HG03342 (cell line): Measurements from ENCODE around the gene ZNF860.
A peak's percentile ranks its signal among the peaks of the same experiment; 100 is the strongest.
"Not testable (repeated sequence)": the region's sequence is repeated elsewhere in the genome, so short reads cannot be mapped to it uniquely, and the experiment has no call there.

Source experiments
- ATAC-seq: cut with Tn5 transposase; IDR thresholded peaks from one replicate; pipeline ENCODE4 v1.9.1; 2021; ENCODE audit warnings: mild to moderate bottlenecking, moderate library complexity; ENCODE audit not compliant: unreplicated experiment

Gene ZNF860

DNA sequence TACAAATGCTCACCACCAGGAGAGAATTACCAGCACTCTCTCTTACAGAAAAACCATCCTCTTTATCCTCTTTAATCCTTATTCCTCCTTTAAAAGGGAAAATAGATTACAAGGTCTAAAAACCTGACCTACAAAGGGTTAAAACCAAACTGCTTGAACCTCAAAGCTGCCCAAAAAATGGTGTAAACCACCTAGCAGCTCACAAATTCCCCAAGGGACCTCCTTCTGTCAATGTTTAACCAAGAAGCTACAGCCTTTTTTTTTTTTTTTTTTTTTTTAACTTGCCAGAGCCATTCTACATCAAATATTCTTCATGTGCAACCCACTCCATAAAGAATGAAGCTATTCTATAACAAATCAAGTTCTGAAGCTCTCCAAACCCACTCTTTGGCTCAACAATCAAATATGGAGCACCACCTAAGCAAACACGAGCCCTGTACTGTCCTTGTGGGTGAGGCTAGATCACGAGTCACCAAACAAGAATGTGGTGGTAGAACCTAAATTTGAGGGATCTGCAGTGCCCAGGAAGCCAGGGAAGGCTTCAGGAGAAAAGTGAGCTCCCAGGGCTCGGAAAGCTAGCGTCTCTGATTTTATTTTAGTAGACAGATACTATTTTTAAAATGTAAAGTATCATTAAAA lies 20.6 kb upstream of the ZNF860 start:
- peak; percentile 56 for ATAC-seq

DNA sequence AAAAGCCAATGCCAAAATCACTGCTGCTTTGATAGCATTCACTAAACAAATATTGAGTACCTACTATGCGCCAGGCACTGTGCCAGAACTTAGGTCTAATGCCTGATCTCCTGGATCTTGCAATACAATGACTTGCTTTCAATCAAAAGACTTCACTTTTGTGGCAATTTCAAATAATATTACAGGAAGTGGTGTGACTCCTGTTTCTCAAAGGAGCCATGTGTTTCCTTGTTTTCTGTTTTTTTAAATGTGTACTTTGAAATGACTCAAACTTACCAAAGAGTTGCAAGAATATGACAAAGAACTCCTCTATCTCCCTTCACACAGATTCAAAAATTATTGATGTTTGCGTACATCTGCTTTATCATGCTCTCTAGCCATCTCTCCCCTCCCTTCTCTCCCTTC lies 18.7 kb upstream of the ZNF860 start:
- no peak for ATAC-seq

DNA sequence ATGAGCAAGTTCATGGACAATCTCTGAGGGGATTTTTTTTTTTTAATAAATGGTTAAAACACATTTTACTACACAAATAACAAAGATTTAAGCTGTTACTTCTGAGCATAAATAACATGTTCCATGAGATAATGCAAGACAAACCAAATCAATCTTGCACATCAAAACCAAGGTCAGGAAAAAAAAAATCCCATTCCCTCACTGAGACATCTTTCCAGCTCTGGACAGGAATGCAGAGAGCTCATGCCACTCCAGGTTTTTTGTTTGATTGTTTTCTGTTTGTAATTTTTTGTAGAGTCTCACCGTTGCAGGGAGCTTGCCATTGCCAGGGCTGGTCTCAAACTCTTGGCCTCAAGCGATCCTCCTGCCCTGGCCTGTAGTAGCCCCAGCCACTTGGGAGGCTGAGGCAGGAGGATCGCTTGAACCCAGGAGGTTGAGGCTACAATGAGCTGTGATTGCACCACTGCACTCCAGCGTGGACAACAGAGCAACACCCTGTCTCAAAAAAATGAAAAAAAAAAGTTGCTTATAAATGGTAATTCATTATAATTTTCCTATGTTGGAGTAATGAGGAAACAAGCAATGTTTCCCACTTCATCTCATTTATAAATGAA lies 14.5 kb upstream of the ZNF860 start:
- ATAC-seq, result no peak

DNA sequence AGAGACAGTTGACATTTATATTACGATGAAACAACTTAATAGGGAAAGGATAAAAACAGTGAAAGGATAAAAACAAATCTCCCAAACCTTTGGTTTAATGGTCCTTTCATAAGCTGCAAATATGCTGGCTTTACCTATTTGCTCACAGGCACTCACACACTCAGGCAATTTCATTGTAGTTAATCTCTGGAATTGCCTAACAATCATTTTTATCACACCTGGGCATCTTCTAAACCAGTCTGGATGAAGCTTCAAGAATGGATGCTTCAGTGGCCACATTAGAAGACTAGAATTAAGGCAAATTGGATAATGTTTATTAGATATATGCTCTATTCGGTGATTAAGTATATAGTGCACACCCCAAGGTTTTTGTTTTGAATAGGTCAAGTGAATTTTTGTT lies 14.0 kb upstream of the ZNF860 start:
- no peak for ATAC-seq

- ATAC-seq, result no peak
Measured at GRCh38 chr3:31968369-31968926, 13.1 kb upstream of the ZNF860 start.

- no peak for ATAC-seq
Measured at GRCh38 chr3:31968927-31969418, 12.6 kb upstream of the ZNF860 start.

DNA sequence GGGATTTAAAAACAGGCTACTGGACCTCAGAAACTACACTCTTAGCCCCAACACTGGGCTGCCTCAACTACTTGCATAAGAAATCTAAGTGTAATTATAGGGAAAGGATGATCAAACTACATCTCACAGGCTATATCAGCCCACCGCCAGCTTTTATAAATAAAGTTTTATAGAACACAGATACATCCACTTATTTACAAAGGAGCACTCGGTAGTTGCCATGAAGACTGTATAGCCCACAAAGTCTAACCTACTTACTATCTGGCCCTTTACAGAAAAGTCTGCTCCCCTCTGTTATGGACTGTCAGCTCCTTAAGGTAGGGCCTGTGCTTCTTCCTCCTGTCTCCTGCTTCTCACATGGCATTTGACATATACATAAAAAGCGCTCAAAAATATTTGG lies 9.9 kb upstream of the ZNF860 start:
- ATAC-seq, result no peak

- no peak for ATAC-seq
Measured at GRCh38 chr3:31973081-31973480, 8.5 kb upstream of the ZNF860 start.

GRCh38 chr3:31973837-31974236 lies 7.7 kb upstream of the ZNF860 start:
- no peak for ATAC-seq

GRCh38 chr3:31974471-31974870 lies 7.1 kb upstream of the ZNF860 start:
- ATAC-seq, result no peak

GRCh38 chr3:31974964-31975363 lies 6.6 kb upstream of the ZNF860 start:
- ATAC-seq, result no peak

DNA sequence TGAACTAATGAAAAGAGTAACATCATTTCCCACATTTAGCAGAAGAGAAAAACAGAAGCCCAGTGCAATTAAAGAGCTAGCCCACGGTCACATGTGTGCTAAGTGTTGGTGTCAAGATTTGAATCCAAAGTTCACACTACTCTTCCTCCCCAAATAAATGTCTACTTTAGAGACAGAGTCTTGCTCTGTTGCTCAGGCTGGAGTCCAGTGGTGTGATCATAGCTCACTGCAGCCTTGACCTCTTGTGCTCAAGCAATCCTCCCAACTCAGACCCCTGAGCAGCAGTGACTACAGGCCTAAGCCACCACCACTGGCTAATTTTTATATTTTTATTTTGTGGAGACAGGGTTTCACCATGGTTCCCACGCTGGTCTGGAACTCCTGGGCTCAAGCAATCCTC lies 5.2 kb upstream of the ZNF860 start:
- no peak for ATAC-seq

GRCh38 chr3:31977736-31978135 lies 3.8 kb upstream of the ZNF860 start:
- no peak for ATAC-seq

DNA sequence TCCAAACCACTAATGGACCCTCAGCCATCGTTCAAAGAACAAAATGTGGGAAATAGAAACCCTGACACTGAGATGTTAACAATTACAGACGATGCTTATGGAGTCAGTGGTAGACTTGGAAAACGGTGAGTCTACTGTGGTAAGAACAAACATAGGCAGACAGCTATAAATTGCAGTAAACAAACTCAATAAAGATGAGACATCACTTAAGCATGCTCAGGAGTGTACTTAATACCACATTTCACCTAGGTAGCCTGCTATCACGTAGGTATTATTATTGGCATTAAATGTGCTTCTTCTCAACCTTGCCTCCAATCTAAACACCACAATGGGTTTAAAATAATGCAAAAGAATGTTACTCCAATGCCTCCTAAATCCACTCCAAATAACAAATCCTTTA lies 3.0 kb upstream of the ZNF860 start:
- no peak for ATAC-seq

GRCh38 chr3:31979001-31979697 lies 2.4 kb upstream of the ZNF860 start:
- peak; percentile 54 for ATAC-seq

GRCh38 chr3:31980530-31981205 lies 882 bp upstream of the ZNF860 start:
- ATAC-seq, result peak; percentile 48

DNA sequence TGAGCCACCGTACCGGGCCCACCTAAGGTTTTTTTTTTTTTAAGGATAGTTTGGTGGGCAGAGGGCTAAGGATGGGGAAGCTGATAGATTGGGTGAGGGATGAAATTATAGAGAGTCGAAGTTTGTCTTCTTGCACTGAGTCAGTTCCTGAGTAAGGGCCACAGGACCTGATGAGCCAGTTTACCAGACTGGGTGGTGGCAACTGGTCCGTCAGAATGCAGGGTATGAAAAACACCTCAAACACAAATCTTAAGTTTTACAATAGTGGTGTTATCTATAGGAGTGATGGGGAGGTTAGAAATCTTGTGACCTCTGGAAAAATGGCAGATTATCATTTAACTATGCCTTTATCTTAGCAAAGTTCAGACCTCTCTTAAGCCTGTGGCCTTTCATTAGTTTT lies 2.8 kb downstream of the ZNF860 start:
- ATAC-seq, result no peak

DNA sequence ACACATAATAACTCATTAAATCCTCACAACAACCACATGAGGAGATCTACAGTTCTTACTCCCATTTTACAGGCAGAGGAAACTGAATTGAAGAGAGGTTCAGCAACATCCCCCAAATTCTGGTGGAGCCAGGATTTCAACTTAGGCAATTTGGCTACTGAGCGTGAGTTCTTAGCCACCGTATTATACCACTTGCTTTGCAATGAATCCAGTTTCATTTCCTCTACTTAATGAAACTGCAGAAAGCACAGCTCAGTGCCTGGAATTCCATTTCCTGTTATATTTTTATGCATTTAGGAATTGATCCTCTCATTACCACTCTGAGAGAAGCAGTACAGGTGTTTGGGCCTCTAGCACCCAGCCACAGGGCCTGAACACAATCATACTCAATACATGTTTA lies 4.3 kb downstream of the ZNF860 start:
- no peak for ATAC-seq

- no peak for ATAC-seq
Measured at GRCh38 chr3:31988271-31988670, 6.7 kb downstream of the ZNF860 start.

DNA sequence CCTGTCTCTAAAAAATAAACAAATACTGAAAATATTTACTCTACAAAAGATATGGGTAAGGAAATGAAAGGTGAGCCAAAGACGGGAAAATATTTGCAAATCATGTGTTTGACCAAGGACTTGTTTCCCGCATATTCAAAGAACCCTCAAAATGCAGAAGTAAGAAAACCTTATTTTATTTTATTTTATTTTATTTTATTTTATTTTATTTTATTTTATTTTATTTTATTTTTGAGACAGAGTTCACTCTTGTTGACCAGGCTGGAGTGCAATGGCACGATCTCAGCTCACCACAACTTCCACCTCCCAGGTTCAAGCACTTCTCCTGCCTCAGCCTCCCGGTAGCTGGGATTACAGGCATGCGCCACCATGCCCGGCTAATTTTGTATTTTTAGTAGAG lies 11.4 kb downstream of the ZNF860 start:
- not testable (repeated sequence) for ATAC-seq

DNA sequence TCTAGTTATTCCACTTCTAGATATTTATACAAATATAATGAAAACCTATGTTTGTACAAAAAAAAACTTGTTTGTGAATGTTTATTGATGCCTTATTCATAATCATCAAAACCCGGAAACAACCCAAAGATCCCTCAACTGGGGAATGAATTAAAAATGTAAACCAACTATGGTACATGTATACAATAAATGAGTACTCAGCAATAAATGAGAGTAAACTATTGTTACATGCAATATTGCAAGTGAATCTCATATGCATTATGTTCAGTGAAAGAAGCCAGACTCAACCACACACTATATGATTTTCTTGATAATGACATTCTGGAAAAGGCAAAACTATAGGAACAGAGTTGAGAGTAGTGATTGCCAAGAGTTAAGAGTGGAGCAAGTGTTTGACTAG lies 12.3 kb downstream of the ZNF860 start:
- ATAC-seq, result no peak
